Progenitor cell of endocrine pancreas (in vitro differentiated cells): ENCODE measurements around the gene GIN1. TPM values are rescaled to one million over a fixed set of nuclear protein-coding genes. Genes with fewer than 3 reads are reported as not detected.

Experiments used
- DNase-seq: peaks from one replicate; pipeline ENCODE4 v3.0.0; 2021; ENCODE audit warnings: low spot score; ENCODE audit not compliant: unreplicated experiment
- H3K27ac Mint-ChIP-seq: 2 replicates; pipeline ENCODE4 v1.8.0; 2021; ENCODE audit warnings: mild to moderate bottlenecking, moderate library complexity, mixed read lengths
- H3K27me3 Mint-ChIP-seq: 2 replicates; pipeline ENCODE4 v1.8.0; 2021; ENCODE audit warnings: mixed read lengths
- H3K36me3 Mint-ChIP-seq: 2 replicates; pipeline ENCODE4 v1.8.0; 2022; ENCODE audit warnings: mixed read lengths; ENCODE audit not compliant: insufficient read depth
- H3K4me1 Mint-ChIP-seq: 2 replicates; pipeline ENCODE4 v1.8.0; 2021; ENCODE audit warnings: low read depth, mixed read lengths
- H3K4me3 Mint-ChIP-seq: 2 replicates; pipeline ENCODE4 v1.8.0; 2021; ENCODE audit warnings: low read depth, mild to moderate bottlenecking, moderate library complexity, mixed read lengths
- H3K9me3 Mint-ChIP-seq: 2 replicates; pipeline ENCODE4 v1.8.0; 2021; ENCODE audit warnings: low read depth, mixed read lengths
- CTCF ChIP-seq: fragments of 200-600 bp; sonication (generic); IDR thresholded peaks from one replicate; pipeline ENCODE4 v1.5.0; 2021; ENCODE audit warnings: antibody characterized with exemption, mild to moderate bottlenecking; ENCODE audit not compliant: unreplicated experiment
- total RNA-seq: library from RNA; stranded (reverse); gene quantifications from 2 replicates; pipeline ENCODE4 v1.2.1, GENCODE V29; 2021

GIN1 gene
- total RNA-seq, 1 donor from 2014 or later = 9.0 TPM

- H3K36me3 Mint-ChIP-seq = peaks cover 14% of the 10 kb centered on the region
- no peak for TF ChIP-seq CTCF
- peaks cover 5% of the 10 kb centered on the region for H3K4me1 Mint-ChIP-seq
- no peak for DNase-seq
- H3K9me3 Mint-ChIP-seq = no peaks in the 10 kb centered on the region
- no peak overlapping the region for H3K4me3 Mint-ChIP-seq
- H3K27ac Mint-ChIP-seq = no peak overlapping the region
- no peaks in the 10 kb centered on the region for H3K27me3 Mint-ChIP-seq
Observed at GRCh38 chr5:103098993-103099392, 20.9 kb downstream of the GIN1 start.

- Mint-ChIP-seq H3K27me3 (no peaks in the 10 kb centered on the region), H3K9me3 (no peaks in the 10 kb centered on the region), H3K27ac (no peak overlapping the region), H3K36me3 (peaks cover 14% of the 10 kb centered on the region), H3K4me3 (no peak overlapping the region), H3K4me1 (peaks cover 5% of the 10 kb centered on the region)
- DNase-seq = no peak
- TF ChIP-seq CTCF = no peak
Observed at GRCh38 chr5:103094737-103095136, 25.2 kb downstream of the GIN1 start.

- Mint-ChIP-seq H3K4me1 (peaks cover 5% of the 10 kb centered on the region), H3K9me3 (no peaks in the 10 kb centered on the region), H3K27me3 (no peaks in the 10 kb centered on the region), H3K4me3 (no peak overlapping the region), H3K27ac (no peak overlapping the region), H3K36me3 (peaks cover 15% of the 10 kb centered on the region)
- no peak for DNase-seq
- no peak for TF ChIP-seq CTCF
Observed at GRCh38 chr5:103093727-103094126, 26.2 kb downstream of the GIN1 start.

GRCh38 chr5:103092676-103093075 is 27.3 kb downstream of the GIN1 start:
- peaks cover 5% of the 10 kb centered on the region for H3K4me1 Mint-ChIP-seq
- H3K27ac Mint-ChIP-seq = no peak overlapping the region
- H3K4me3 Mint-ChIP-seq = no peak overlapping the region

GRCh38 chr5:103090791-103091190 is 29.1 kb downstream of the GIN1 start:
- H3K4me1 Mint-ChIP-seq = peaks cover 5% of the 10 kb centered on the region

More at GRCh38 chr5:103092676-103093075, 27.3 kb downstream of the GIN1 start:
- DNase-seq = no peak
- H3K27me3 Mint-ChIP-seq = no peaks in the 10 kb centered on the region
- no peak for TF ChIP-seq CTCF
- peaks cover 15% of the 10 kb centered on the region for H3K36me3 Mint-ChIP-seq
- H3K9me3 Mint-ChIP-seq = no peaks in the 10 kb centered on the region

More at GRCh38 chr5:103090791-103091190, 29.1 kb downstream of the GIN1 start:
- no peak overlapping the region for H3K27ac Mint-ChIP-seq
- H3K36me3 Mint-ChIP-seq = peaks cover 16% of the 10 kb centered on the region
- peaks cover 7% of the 10 kb centered on the region for H3K9me3 Mint-ChIP-seq
- H3K4me3 Mint-ChIP-seq = no peak overlapping the region
- no peak for DNase-seq
- no peak for TF ChIP-seq CTCF
- H3K27me3 Mint-ChIP-seq = no peaks in the 10 kb centered on the region
